Nephron progenitor cell (in vitro differentiated cells): ENCODE measurements around the gene WWTR1.

ENCODE experiments used
- DNase-seq: peaks from one replicate; pipeline ENCODE4 v3.0.0; 2021
- H3K27ac Mint-ChIP-seq: 2 replicates; pipeline ENCODE4 v1.8.0; 2021; ENCODE audit warnings: mild to moderate bottlenecking, moderate library complexity, mixed read lengths
- H3K27me3 Mint-ChIP-seq: 2 replicates; pipeline ENCODE4 v1.8.0; 2021; ENCODE audit warnings: mild to moderate bottlenecking, low read depth, mixed read lengths; ENCODE audit not compliant: poor library complexity
- H3K36me3 Mint-ChIP-seq: 2 replicates; pipeline ENCODE4 v1.8.0; 2021; ENCODE audit warnings: low read depth, mixed read lengths
- H3K4me1 Mint-ChIP-seq: 2 replicates; pipeline ENCODE4 v1.8.0; 2021; ENCODE audit warnings: mixed read lengths
- H3K4me3 Mint-ChIP-seq: 2 replicates; pipeline ENCODE4 v1.8.0; 2021; ENCODE audit warnings: mild to moderate bottlenecking, moderate library complexity, mixed read lengths
- H3K9me3 Mint-ChIP-seq: 2 replicates; pipeline ENCODE4 v1.8.0; 2021; ENCODE audit warnings: mild to moderate bottlenecking, moderate library complexity, mixed read lengths
- CTCF ChIP-seq: fragments of 200-600 bp; sonication (generic); IDR thresholded peaks from 2 replicates; pipeline ENCODE4 v1.5.0; 2021; ENCODE audit warnings: antibody characterized with exemption

Gene WWTR1

GRCh38 chr3:149611149-149611548 lies 46.7 kb downstream of the WWTR1 start:
- no peak for TF ChIP-seq CTCF
- no peaks in the 10 kb centered on the region for H3K27me3 Mint-ChIP-seq
- H3K9me3 Mint-ChIP-seq: no peaks in the 10 kb centered on the region
- peaks cover 49% of the 10 kb centered on the region for H3K4me1 Mint-ChIP-seq
- H3K4me3 Mint-ChIP-seq: no peak overlapping the region
- H3K27ac Mint-ChIP-seq: no peak overlapping the region
- no peak for DNase-seq
- H3K36me3 Mint-ChIP-seq: peaks cover 12% of the 10 kb centered on the region

- H3K27ac Mint-ChIP-seq: peak overlapping the region; percentile 86
- TF ChIP-seq CTCF: no peak
- H3K9me3 Mint-ChIP-seq: no peaks in the 10 kb centered on the region
- peaks cover 48% of the 10 kb centered on the region for H3K4me1 Mint-ChIP-seq
- DNase-seq: no peak
- H3K36me3 Mint-ChIP-seq: peaks cover 12% of the 10 kb centered on the region
- H3K4me3 Mint-ChIP-seq: peak overlapping the region; percentile 33
- H3K27me3 Mint-ChIP-seq: no peaks in the 10 kb centered on the region
Observed at GRCh38 chr3:149610351-149611105, 47.3 kb downstream of the WWTR1 start.

GRCh38 chr3:149609595-149609994 lies 48.2 kb downstream of the WWTR1 start:
- Mint-ChIP-seq H3K27ac (peak overlapping the region; percentile 86), H3K36me3 (peaks cover 12% of the 10 kb centered on the region), H3K4me1 (peaks cover 57% of the 10 kb centered on the region), H3K27me3 (no peaks in the 10 kb centered on the region), H3K9me3 (no peaks in the 10 kb centered on the region), H3K4me3 (peak overlapping the region; percentile 10)
- no peak for DNase-seq
- TF ChIP-seq CTCF: no peak

- TF ChIP-seq CTCF: no peak
- Mint-ChIP-seq H3K9me3 (no peaks in the 10 kb centered on the region), H3K36me3 (peaks cover 12% of the 10 kb centered on the region), H3K27me3 (no peaks in the 10 kb centered on the region), H3K27ac (peak overlapping the region; percentile 37), H3K4me3 (no peak overlapping the region), H3K4me1 (peaks cover 63% of the 10 kb centered on the region)
- no peak for DNase-seq
Observed at GRCh38 chr3:149608987-149609386, 48.8 kb downstream of the WWTR1 start.

- H3K27me3 Mint-ChIP-seq: no peaks in the 10 kb centered on the region
- peaks cover 12% of the 10 kb centered on the region for H3K36me3 Mint-ChIP-seq
- no peak for TF ChIP-seq CTCF
- no peaks in the 10 kb centered on the region for H3K9me3 Mint-ChIP-seq
- H3K4me1 Mint-ChIP-seq: peaks cover 71% of the 10 kb centered on the region
- no peak for DNase-seq
- no peak overlapping the region for H3K27ac Mint-ChIP-seq
- H3K4me3 Mint-ChIP-seq: no peak overlapping the region
Observed at GRCh38 chr3:149605902-149606301, 51.9 kb downstream of the WWTR1 start.
